ENCODE results near the gene GJB1. TPM values are rescaled to one million over a fixed set of nuclear protein-coding genes. Genes with fewer than 3 reads are reported as not detected.

The GJB1 gene
- total RNA-seq, 1 donor from 2014 or later = not detected

GRCh38 chrX:71215338-71215912 lies 7.6 kb upstream of the GJB1 start:
- no peak for DNase-seq

- no peak for DNase-seq
Measured at GRCh38 chrX:71216485-71216884, 6.5 kb upstream of the GJB1 start.

- no peak for DNase-seq
Measured at GRCh38 chrX:71217298-71217697, 5.7 kb upstream of the GJB1 start.

- DNase-seq = no peak
Measured at GRCh38 chrX:71221145-71221544, 1.9 kb upstream of the GJB1 start.

GRCh38 chrX:71224098-71224708 lies 1.2 kb downstream of the GJB1 start:
- DNase-seq = no peak

- no peak for DNase-seq
Measured at GRCh38 chrX:71225009-71225408, 2.0 kb downstream of the GJB1 start.

- DNase-seq = no peak
Measured at GRCh38 chrX:71225676-71226075, 2.7 kb downstream of the GJB1 start.

GRCh38 chrX:71227370-71228062 lies 4.5 kb downstream of the GJB1 start:
- no peak for DNase-seq

GRCh38 chrX:71228063-71228642 lies 5.1 kb downstream of the GJB1 start:
- DNase-seq = no peak

GRCh38 chrX:71235482-71235881 lies 12.5 kb downstream of the GJB1 start:
- DNase-seq = no peak

- no peak for DNase-seq
Measured at GRCh38 chrX:71236836-71237235, 13.8 kb downstream of the GJB1 start.

GRCh38 chrX:71239781-71240180 lies 16.8 kb downstream of the GJB1 start:
- no peak for DNase-seq

- no peak for DNase-seq
Measured at GRCh38 chrX:71241301-71241700, 18.3 kb downstream of the GJB1 start.

- no peak for DNase-seq
Measured at GRCh38 chrX:71244359-71245128, 21.5 kb downstream of the GJB1 start.

GRCh38 chrX:71245159-71245558 lies 22.1 kb downstream of the GJB1 start:
- DNase-seq = no peak

- DNase-seq = no peak
Measured at GRCh38 chrX:71250841-71251240, 27.8 kb downstream of the GJB1 start.

- no peak for DNase-seq
Measured at GRCh38 chrX:71251466-71251973, 28.5 kb downstream of the GJB1 start.

- DNase-seq = no peak
Measured at GRCh38 chrX:71252221-71252620, 29.2 kb downstream of the GJB1 start.

- no peak for DNase-seq
Measured at GRCh38 chrX:71253253-71254091, 30.4 kb downstream of the GJB1 start.

- DNase-seq = peak; percentile 73
Measured at GRCh38 chrX:71254092-71254963, 31.3 kb downstream of the GJB1 start, which contains the start of gene ZMYM3. TSS of gene ZMYM3 (minus strand) at chrX:71254140. CDS start at chrX:71253255, 885 bp downstream.
